Neural cell (in vitro differentiated cells): ENCODE results near the gene WIPI1. TPM values are rescaled to one million over a fixed set of nuclear protein-coding genes. Genes with fewer than 3 reads are reported as not detected.
"Not testable (repeated sequence)": the region's sequence is repeated elsewhere in the genome, so short reads cannot be mapped to it uniquely, and the experiment has no call there.

ENCODE experiments used
- H2AFZ ChIP-seq: fragments of 200-600, 300-800 bp; sonication (generic), shearing (Covaris generic); 2 replicates; pipeline ENCODE4 v1.6.0; 2014; ENCODE audit warnings: low read depth, mild to moderate bottlenecking, antibody characterized with exemption, low read length, moderate library complexity
- H3F3A ChIP-seq: fragments of 200-600 bp; shearing (Covaris generic); 2 replicates; pipeline ENCODE4 v1.6.1; 2016; ENCODE audit warnings: mild to moderate bottlenecking, moderate library complexity, mixed read lengths, antibody characterized with exemption, low read length; ENCODE audit not compliant: insufficient read depth, poor library complexity, severe bottlenecking
- H3K27ac ChIP-seq: fragments of 200-600, 300-800 bp; sonication (generic), shearing (Covaris generic); 2 replicates; pipeline ENCODE4 v1.5.1; 2014; ENCODE audit warnings: mild to moderate bottlenecking, low read length, moderate library complexity
- H3K27me3 ChIP-seq: fragments of 300-800, 200-600 bp; sonication (generic), shearing (Covaris generic); 2 replicates; pipeline ENCODE4 v1.6.0; 2014; ENCODE audit warnings: mild to moderate bottlenecking, low read depth, low read length, moderate library complexity; ENCODE audit not compliant: insufficient read depth
- H3K36me3 ChIP-seq: fragments of 300-800, 200-600 bp; sonication (generic), shearing (Covaris generic); 2 replicates; pipeline ENCODE4 v1.5.1; 2014; ENCODE audit warnings: mild to moderate bottlenecking, antibody characterized with exemption, low read length, moderate library complexity; ENCODE audit not compliant: insufficient read depth
- H3K4me2 ChIP-seq: fragments of 300-800, 200-600 bp; sonication (generic), shearing (Covaris generic); 2 replicates; pipeline ENCODE4 v1.6.0; 2014; ENCODE audit warnings: mild to moderate bottlenecking, low read length
- H3K4me3 ChIP-seq: fragments of 300-800, 200-600 bp; sonication (generic), shearing (Covaris generic); 2 replicates; pipeline ENCODE4 v1.5.1; 2014; ENCODE audit warnings: mild to moderate bottlenecking, low read length, moderate library complexity
- H3K79me2 ChIP-seq: fragments of 200-600 bp; shearing (Covaris generic); replicated peaks from 2 replicates; pipeline ENCODE4 v1.6.0; 2014; ENCODE audit warnings: mild to moderate bottlenecking, low read length, moderate library complexity; ENCODE audit not compliant: insufficient read depth
- H3K9ac ChIP-seq: fragments of 300-800, 200-600 bp; sonication (generic), shearing (Covaris generic); 2 replicates; pipeline ENCODE4 v1.6.1; 2016; ENCODE audit warnings: mild to moderate bottlenecking, low read length, mixed read lengths
- H3K9me2 ChIP-seq: fragments of 200-600 bp; shearing (Covaris generic); 2 replicates; pipeline ENCODE4 v1.6.1; 2016; ENCODE audit warnings: mild to moderate bottlenecking, low read length, mixed read lengths; ENCODE audit not compliant: insufficient read depth
- H3K9me3 ChIP-seq: fragments of 200-600, 300-800 bp; sonication (generic), shearing (Covaris generic); 2 replicates; pipeline ENCODE4 v1.6.1; 2016; ENCODE audit warnings: mild to moderate bottlenecking, mixed run types, low read length, moderate library complexity, mixed read lengths
- H4K20me1 ChIP-seq: fragments of 200-600 bp; shearing (Covaris generic); 2 replicates; pipeline ENCODE4 v1.6.1; 2016; ENCODE audit warnings: mild to moderate bottlenecking, mixed run types; ENCODE audit not compliant: insufficient read depth
- CTCF ChIP-seq: fragments of 450-650 bp; IDR thresholded peaks from 2 replicates; pipeline ENCODE4 v1.5.1; 2014; ENCODE audit warnings: antibody characterized with exemption, mild to moderate bottlenecking, moderate library complexity; ENCODE audit not compliant: poor library complexity, severe bottlenecking
- EP300 ChIP-seq: fragments of 450-650 bp; conservative IDR thresholded peaks from 2 replicates; pipeline ENCODE4 v1.6.1; 2014; ENCODE audit warnings: antibody characterized with exemption, mild to moderate bottlenecking, moderate library complexity; ENCODE audit not compliant: poor library complexity, severe bottlenecking
- EZH2 ChIP-seq: fragments of 200-600, 300-800 bp; shearing (Covaris generic), sonication (generic); IDR thresholded peaks from 2 replicates; pipeline ENCODE4 v1.6.1; 2014; ENCODE audit warnings: antibody characterized with exemption, low read length, borderline replicate concordance, mild to moderate bottlenecking; ENCODE audit not compliant: insufficient read depth, poor library complexity, severe bottlenecking
- MXI1 ChIP-seq: fragments of 450-650 bp; conservative IDR thresholded peaks from 2 replicates; pipeline ENCODE4 v1.6.1; 2014; ENCODE audit warnings: antibody characterized with exemption, mild to moderate bottlenecking; ENCODE audit not compliant: poor library complexity, severe bottlenecking
- POLR2AphosphoS5 ChIP-seq: IDR thresholded peaks from 2 replicates; pipeline ENCODE4 v1.6.1; 2012
- RAD21 ChIP-seq: fragments of 450-650 bp; conservative IDR thresholded peaks from 2 replicates; pipeline ENCODE4 v1.6.1; 2014; ENCODE audit warnings: antibody characterized with exemption, mild to moderate bottlenecking, moderate library complexity
- REST ChIP-seq: IDR thresholded peaks from 2 replicates; pipeline ENCODE4 v1.6.1; 2012; ENCODE audit warnings: borderline replicate concordance
- SMC3 ChIP-seq: fragments of 450-650 bp; conservative IDR thresholded peaks from 2 replicates; pipeline ENCODE4 v1.6.1; 2014; ENCODE audit warnings: antibody characterized with exemption, mild to moderate bottlenecking, moderate library complexity; ENCODE audit not compliant: poor library complexity
- TAF1 ChIP-seq: IDR thresholded peaks from 2 replicates; pipeline ENCODE4 v1.6.1; 2012; ENCODE audit warnings: low read depth
- polyA plus RNA-seq: library from polyadenylated mRNA; depleted of rRNA; stranded (reverse); fragments of >200 nt; gene quantifications from 2 replicates; pipeline ENCODE4 v1.2.3, GENCODE V29; 2014

WIPI1 gene
- polyA plus RNA-seq, 1 donor from 2014 or later = 17.8 TPM

GRCh38 chr17:68377771-68378267, 79.5 kb downstream of the WIPI1 start:
- Histone ChIP-seq H4K20me1 (no peaks in the 10 kb centered on the region), H3K9me3 (no peaks in the 10 kb centered on the region), H2AFZ (no peak overlapping the region), H3K9me2 (no peaks in the 10 kb centered on the region), H3F3A (no peaks in the 10 kb centered on the region), H3K36me3 (no peaks in the 10 kb centered on the region), H3K79me2 (no peaks in the 10 kb centered on the region), H3K27me3 (no peaks in the 10 kb centered on the region), H3K27ac (no peak overlapping the region), H3K9ac (no peak overlapping the region), H3K4me3 (no peak overlapping the region), H3K4me2 (no peak overlapping the region)
- no peak for TF ChIP-seq SMC3
- no peak for TF ChIP-seq TAF1
- TF ChIP-seq EZH2 = no peak
- no peak for TF ChIP-seq POLR2AphosphoS5
- TF ChIP-seq MXI1 = no peak
- no peak for TF ChIP-seq EP300
- TF ChIP-seq CTCF = no peak
- no peak for TF ChIP-seq REST
- TF ChIP-seq RAD21 = no peak

- not testable (repeated sequence) for H3K79me2 ChIP-seq, H3K9me2 ChIP-seq, H3K9ac ChIP-seq, H3K9me3 ChIP-seq, H2AFZ ChIP-seq, H3K27ac ChIP-seq, H3K27me3 ChIP-seq, H4K20me1 ChIP-seq, H3K4me3 ChIP-seq, H3K36me3 ChIP-seq, H3K4me2 ChIP-seq, H3F3A ChIP-seq
Observed at GRCh38 chr17:68376178-68376577, 81.1 kb downstream of the WIPI1 start.

- no peaks in the 10 kb centered on the region for H3F3A ChIP-seq
- TF ChIP-seq CTCF (no peak), MXI1 (no peak), EP300 (no peak), TAF1 (no peak)
- no peaks in the 10 kb centered on the region for H4K20me1 ChIP-seq
- no peaks in the 10 kb centered on the region for H3K27me3 ChIP-seq
- no peaks in the 10 kb centered on the region for H3K36me3 ChIP-seq
- no peak overlapping the region for H3K9ac ChIP-seq
- no peak overlapping the region for H3K27ac ChIP-seq
- H3K9me3 ChIP-seq = no peaks in the 10 kb centered on the region
- H3K79me2 ChIP-seq = no peaks in the 10 kb centered on the region
- H3K9me2 ChIP-seq = no peaks in the 10 kb centered on the region
- no peak overlapping the region for H3K4me2 ChIP-seq
- no peak overlapping the region for H2AFZ ChIP-seq
- no peak overlapping the region for H3K4me3 ChIP-seq
Observed at GRCh38 chr17:68375566-68375965, 81.7 kb downstream of the WIPI1 start.
